SK-N-MC (cell line): ENCODE results near the gene CNNM3.

ENCODE experiments used
- DNase-seq: peaks from one replicate; pipeline ENCODE4 v3.0.0-alpha.2; 2011; ENCODE audit warnings: low read depth, low spot score
- H3K27ac ChIP-seq: fragments of 200-600 bp; sonication (generic); 2 replicates; pipeline ENCODE4 v1.5.1; 2016; ENCODE audit warnings: mixed run types
- H3K36me3 ChIP-seq: fragments of 200-600 bp; sonication (generic); 2 replicates; pipeline ENCODE4 v1.6.1; 2017; ENCODE audit warnings: antibody characterized with exemption, low read length, mixed read lengths; ENCODE audit not compliant: insufficient read depth
- H3K4me3 ChIP-seq: fragments of 200-600 bp; sonication (generic); 2 replicates; pipeline ENCODE4 v1.5.1; 2016
- H3K9ac ChIP-seq: fragments of 200-600 bp; sonication (generic); 2 replicates; pipeline ENCODE4 v1.8.0; 2017; ENCODE audit warnings: mixed run types, mixed read lengths; ENCODE audit not compliant: insufficient read length
- H3K9me3 ChIP-seq: fragments of 200-600 bp; sonication (generic); 2 replicates; pipeline ENCODE4 v1.6.1; 2017; ENCODE audit warnings: low read depth, mild to moderate bottlenecking, antibody characterized with exemption, low read length, moderate library complexity, mixed read lengths
- EZH2 ChIP-seq: fragments of 200-600 bp; sonication (generic); IDR thresholded peaks from one replicate; pipeline ENCODE4 v1.6.1; 2017; ENCODE audit warnings: antibody characterized with exemption
- FOXP2 ChIP-seq: optimal IDR thresholded peaks from 2 replicates; pipeline ENCODE3; 2011; ENCODE audit warnings: mild to moderate bottlenecking, moderate library complexity; ENCODE audit not compliant: insufficient read depth; ENCODE audit errors: extremely low read length, control extremely low read depth
- POLR2AphosphoS5 ChIP-seq: IDR thresholded peaks from 2 replicates; pipeline ENCODE4 v1.6.1; 2012; ENCODE audit warnings: mild to moderate bottlenecking, low read depth, low read length, borderline replicate concordance

Gene CNNM3

GRCh38 chr2:96863575-96864342 is 47.7 kb downstream of the CNNM3 start:
- Histone ChIP-seq H3K9ac (no peak overlapping the region), H3K27ac (no peak overlapping the region), H3K4me3 (no peak overlapping the region), H3K9me3 (no peaks in the 10 kb centered on the region), H3K36me3 (peaks cover 47% of the 10 kb centered on the region; the same call in 1 of the 2 replicates)
- DNase-seq, result no peak
- TF ChIP-seq POLR2AphosphoS5 (no peak), FOXP2 (no peak), EZH2 (no peak)

DNA sequence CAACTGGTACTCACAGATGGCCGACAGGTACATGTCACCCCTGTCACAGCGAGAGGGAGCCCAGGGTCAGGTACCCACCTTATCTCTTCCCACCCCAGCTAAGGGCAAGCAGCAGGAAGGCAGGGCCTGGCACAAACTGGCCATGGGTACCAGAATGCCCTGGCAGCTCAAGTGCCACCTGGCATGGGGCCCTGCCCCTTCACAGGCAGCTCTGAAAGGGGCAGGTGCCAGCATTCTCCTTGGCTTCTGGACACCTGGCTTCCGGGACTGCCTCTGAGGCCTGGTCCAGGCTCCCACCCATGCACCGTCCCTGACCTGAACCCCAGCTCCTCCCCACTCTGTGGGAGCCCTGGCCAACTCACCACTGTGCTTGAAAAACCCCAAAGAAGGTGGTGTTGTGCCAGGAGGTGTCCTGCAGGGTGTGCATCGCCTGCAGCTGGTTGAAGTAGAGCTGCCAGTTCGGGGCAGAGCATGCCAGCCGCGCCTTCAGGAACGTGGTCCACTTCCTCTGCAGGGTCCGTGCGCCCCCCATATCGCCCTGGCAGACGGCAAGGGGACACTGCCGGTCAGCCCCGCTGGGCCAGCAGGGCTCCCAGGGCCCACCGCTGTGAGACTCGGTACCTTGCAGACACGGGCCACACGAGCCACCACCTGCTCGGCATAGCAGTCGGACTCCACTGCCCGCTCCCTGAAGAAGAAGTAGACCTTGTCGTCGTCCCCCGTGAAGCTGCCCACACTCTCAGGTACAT is 48.4 kb downstream of the CNNM3 start:
- no peak for DNase-seq
- no peak overlapping the region for H3K27ac ChIP-seq

DNA sequence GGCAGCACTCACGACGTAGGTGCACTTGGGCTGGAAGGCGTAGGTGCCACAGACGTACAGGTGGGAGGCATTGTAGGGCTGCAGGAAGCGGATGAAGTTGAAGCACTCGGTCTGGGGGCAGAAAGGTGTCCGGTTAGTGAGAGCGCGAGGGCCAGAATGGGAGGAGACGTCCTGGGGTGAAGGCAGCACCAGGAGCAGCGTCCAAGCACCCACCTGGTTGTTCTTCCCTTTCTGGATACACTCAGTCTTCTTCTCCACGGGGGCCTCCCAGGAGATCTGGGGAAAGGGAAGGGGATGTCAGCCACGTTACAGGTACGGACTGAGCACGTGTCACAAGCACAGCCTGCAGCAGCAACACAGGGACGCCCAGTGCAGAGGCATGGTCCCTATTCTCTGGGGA is 49.6 kb downstream of the CNNM3 start:
- peaks cover 47% of the 10 kb centered on the region; the same call in 1 of the 2 replicates for H3K36me3 ChIP-seq
- no peak overlapping the region for H3K9ac ChIP-seq

More for the DNA sequence above, 48.4 kb downstream of the CNNM3 start:
- Histone ChIP-seq H3K9ac (no peak overlapping the region), H3K9me3 (no peaks in the 10 kb centered on the region), H3K36me3 (peaks cover 47% of the 10 kb centered on the region; the same call in 1 of the 2 replicates), H3K4me3 (no peak overlapping the region)
- TF ChIP-seq POLR2AphosphoS5, result no peak
- no peak for TF ChIP-seq FOXP2
- no peak for TF ChIP-seq EZH2

DNA sequence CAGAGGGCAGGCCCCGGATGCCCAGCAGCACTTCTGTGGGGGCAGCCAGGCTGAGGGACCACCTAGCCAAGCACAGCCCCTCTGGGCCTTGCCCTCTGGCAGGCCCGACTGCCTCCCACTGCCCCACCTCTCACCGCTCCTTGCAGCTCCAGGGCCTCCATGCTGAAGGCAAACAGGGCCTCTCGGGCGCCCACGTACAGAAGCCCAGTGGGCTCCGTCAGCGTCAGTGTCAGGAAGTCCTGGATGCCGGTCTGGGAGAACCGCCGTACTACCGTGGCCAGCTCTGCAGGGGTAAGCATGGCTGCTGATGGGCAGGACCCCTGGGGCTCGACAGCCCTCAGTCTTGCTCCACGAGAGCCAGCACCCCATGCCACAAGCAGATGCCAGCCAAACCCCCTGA is 50.1 kb downstream of the CNNM3 start:
- no peak for DNase-seq
- H3K9ac ChIP-seq, result no peak overlapping the region
- no peak overlapping the region for H3K4me3 ChIP-seq
- TF ChIP-seq EZH2 (no peak), POLR2AphosphoS5 (no peak), FOXP2 (no peak)
- no peaks in the 10 kb centered on the region for H3K9me3 ChIP-seq
- peaks cover 44% of the 10 kb centered on the region; the same call in 1 of the 2 replicates for H3K36me3 ChIP-seq
- H3K27ac ChIP-seq, result no peak overlapping the region

More for the DNA sequence above, 49.6 kb downstream of the CNNM3 start:
- TF ChIP-seq FOXP2 (no peak), POLR2AphosphoS5 (no peak), EZH2 (no peak)
- H3K9me3 ChIP-seq, result no peaks in the 10 kb centered on the region
- H3K27ac ChIP-seq, result no peak overlapping the region
- H3K4me3 ChIP-seq, result no peak overlapping the region
- DNase-seq, result no peak

- H3K4me3 ChIP-seq, result no peak overlapping the region
Observed at GRCh38 chr2:96866586-96866985, 50.5 kb downstream of the CNNM3 start.

GRCh38 chr2:96866986-96867755 is 51.1 kb downstream of the CNNM3 start:
- H3K36me3 ChIP-seq, result peaks cover 38% of the 10 kb centered on the region; the same call in 1 of the 2 replicates
- TF ChIP-seq EZH2 (no peak), POLR2AphosphoS5 (no peak), FOXP2 (no peak)
- H3K9ac ChIP-seq, result no peak overlapping the region
- H3K9me3 ChIP-seq, result no peaks in the 10 kb centered on the region
- no peak for DNase-seq
- no peak overlapping the region for H3K4me3 ChIP-seq
- peak overlapping the region; percentile 55; the same call in 1 of the 2 replicates for H3K27ac ChIP-seq

More at GRCh38 chr2:96866586-96866985, 50.5 kb downstream of the CNNM3 start:
- Histone ChIP-seq H3K27ac (no peak overlapping the region), H3K36me3 (peaks cover 40% of the 10 kb centered on the region; the same call in 1 of the 2 replicates), H3K9me3 (no peaks in the 10 kb centered on the region), H3K9ac (no peak overlapping the region)
- no peak for DNase-seq
- TF ChIP-seq FOXP2 (no peak), EZH2 (no peak), POLR2AphosphoS5 (no peak)

DNA sequence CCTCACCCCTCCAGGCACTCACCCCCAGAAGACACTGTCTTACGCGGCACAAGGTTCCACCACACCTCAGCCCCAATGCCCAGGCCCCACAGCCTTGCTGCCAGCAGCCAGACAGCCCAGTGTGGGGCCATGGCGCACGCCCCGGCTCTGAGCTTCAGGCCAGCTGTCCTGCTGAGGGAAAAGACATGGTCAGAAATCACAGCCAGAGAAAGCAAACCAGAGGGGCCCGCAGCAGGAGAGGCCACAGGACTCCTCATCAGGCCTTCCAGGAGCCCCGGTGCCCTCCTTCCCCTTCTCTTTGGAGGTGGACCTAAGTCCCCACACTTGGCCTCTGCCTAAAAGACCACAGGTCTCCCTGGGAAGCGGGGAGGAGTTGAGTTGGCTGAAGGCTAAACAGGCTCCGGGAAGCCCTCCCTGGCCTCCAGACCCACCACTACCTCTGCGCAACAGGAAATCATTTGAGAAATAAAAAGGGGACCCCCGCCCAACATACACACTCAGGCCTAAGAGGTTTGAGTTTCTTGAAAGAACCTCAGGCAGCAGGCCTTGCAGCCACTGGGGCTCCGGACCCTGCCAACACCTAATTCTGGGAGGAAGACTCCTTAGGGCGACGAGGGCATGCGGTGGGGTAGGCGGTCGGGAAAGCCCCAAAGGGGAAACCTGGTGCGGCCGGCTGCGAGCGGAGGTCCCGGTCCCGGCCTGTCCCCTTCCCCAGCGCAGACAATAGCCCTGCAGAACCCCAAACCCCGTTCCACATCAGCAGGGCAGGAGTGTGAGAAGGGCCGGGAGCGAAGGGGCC is 51.9 kb downstream of the CNNM3 start:
- no peaks in the 10 kb centered on the region for H3K9me3 ChIP-seq
- H3K27ac ChIP-seq, result peak overlapping the region; percentile 55
- peaks cover 36% of the 10 kb centered on the region; the same call in 1 of the 2 replicates for H3K36me3 ChIP-seq
- no peak for TF ChIP-seq EZH2
- no peak for TF ChIP-seq POLR2AphosphoS5
- TF ChIP-seq FOXP2, result no peak
- H3K4me3 ChIP-seq, result peak overlapping the region; percentile 95
- peak overlapping the region; percentile 96 for H3K9ac ChIP-seq
- no peak for DNase-seq
